ENCODE results near the gene CENPC. TPM values are rescaled to one million over a fixed set of nuclear protein-coding genes. Genes with fewer than 3 reads are reported as not detected.
"Not testable (repeated sequence)": the region's sequence is repeated elsewhere in the genome, so short reads cannot be mapped to it uniquely, and the experiment has no call there.

CENPC gene
- total RNA-seq, 1 donor from 2014 or later: 7.3 TPM

DNA sequence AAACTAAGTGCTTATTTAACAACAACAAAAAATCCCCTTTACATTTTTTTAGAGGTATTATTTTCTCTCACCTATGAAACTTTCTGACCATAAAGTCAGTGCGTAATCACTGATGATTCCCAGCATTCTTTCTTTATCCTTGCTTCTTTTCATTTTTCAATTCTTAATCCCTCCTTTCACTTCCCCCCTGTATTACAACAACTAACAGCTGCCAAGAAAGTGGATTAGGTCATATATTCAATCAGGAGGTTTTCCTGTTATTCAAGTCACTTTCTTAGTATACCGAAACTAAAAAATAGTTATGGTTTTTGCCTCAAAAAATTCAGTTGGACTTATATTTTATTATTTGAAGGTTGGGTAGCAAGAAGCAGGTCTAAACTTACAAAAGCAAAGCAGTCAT, 11.1 kb upstream of the CENPC start:
- ATAC-seq (no peak), DNase-seq (ENCODE audit: missing footprints) (no peak)
- intact Hi-C loops (cut with DNase I): no loop called here

DNA sequence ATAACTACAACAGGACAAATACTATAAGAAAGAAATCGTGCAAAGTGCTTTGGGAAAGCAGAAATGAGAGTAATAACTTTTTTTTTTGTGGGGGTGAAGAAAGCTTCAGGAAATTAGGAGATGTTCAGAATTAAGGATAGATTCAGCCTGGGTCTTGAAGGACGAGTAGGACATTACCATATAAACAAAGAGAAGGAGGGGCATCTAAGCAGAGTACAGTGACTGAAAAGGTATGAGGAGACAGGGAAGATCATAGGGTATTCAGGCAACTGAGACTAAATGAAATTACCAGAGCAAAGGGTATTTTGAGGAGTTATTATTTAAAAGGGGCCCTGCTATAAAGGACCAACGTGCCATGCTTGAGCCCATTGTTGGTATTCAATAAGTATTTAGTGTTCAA, 10.1 kb upstream of the CENPC start:
- intact Hi-C loops (cut with DNase I): no loop called here
- no peak for ATAC-seq

DNA sequence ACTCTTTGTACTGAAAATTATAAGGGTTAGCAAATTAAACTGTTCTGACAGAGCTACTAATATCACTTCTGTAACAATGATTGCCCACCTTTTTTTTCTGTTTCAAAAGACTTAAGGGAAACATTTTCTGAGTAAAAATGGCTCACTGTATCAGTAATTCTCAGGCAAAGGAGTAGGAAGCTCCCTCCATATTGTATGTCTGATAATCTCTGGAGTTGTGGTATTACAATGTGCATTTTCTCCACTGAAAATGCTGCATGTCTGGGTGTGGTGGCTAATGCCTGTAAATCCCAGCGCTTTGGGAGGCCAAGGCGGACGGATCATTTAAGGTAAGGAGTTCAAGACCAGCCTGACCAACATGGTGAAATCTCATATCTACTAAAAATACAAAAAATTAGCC, 8.8 kb upstream of the CENPC start:
- DNase-seq (ENCODE audit: missing footprints): no peak
- intact Hi-C loops (cut with DNase I): no loop called here
- no peak for ATAC-seq

More for the DNA sequence above, 10.1 kb upstream of the CENPC start:
- DNase-seq (ENCODE audit: missing footprints): no peak

DNA sequence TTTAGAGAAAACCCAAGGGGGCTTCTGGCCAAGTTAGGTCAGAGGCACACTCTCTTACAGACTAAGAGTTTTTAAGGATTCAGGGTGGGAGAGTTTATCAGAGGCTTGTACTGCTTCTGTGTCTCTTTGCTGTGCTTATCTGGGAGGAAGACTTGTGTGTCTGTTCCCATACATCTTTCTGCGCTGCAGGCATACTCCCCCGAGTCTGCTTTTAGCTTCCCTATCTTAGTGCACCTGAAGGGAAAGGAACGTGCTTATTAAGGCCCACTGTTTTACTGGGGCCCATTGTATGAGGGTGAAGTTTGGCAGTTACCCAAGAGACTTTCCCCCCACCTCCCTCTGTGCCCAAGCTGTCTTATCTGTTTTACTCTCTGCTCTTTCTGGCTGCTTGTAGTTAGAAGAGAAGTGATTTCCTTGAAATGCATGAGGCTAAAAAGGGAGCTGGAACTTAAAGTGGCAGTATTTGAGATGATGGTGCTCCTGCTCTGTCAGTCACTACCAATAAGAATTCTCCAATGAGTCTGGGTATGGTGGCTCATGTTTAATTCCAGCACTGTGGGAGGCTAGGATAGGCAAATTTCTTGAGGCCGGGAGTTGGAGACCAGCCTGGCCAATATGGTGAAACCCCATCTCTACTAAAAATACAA, 7.0 kb upstream of the CENPC start:
- intact Hi-C loops (cut with DNase I); DNase-seq (ENCODE audit: missing footprints); ATAC-seq: not testable (repeated sequence)

DNA sequence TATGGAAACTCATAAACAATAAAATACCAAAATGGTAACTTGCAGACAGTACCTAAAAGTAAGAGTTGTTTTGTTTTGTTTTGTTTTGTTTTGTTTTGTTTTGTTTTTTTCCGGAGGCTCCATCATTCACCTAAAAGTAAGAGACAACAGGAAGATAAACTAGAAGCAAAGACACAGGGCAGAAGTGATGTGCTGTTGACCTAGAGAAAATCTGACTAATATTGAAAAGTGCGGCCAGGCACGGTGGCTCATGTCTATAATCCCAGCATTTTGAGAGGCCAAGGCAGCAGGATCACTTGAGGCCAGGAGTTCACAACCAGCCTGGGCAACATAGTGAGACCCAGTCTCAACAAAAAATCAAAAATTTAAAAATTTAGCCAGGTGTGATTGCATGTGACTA, 5.6 kb upstream of the CENPC start:
- ATAC-seq: no peak
- no peak for DNase-seq (ENCODE audit: missing footprints)
- intact Hi-C loops (cut with DNase I): no loop called here

DNA sequence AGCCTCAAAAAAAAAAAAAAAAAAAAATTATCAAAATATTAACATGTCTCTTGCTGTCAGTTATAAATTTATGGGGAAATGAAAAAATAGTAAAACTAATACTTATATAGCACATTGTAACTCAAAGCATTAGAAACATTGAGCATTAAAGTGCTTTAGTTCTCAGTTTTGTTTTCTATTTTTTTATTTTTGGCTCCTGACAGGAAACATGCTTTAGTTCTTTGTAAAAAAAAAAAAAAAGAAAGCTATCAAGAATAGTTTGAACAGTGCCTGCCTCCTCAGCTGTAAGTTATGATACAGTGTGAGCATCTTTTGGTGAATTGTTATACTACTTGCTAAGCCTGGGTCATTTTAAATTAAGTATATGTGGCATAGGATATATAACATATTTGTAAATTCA, 5.1 kb upstream of the CENPC start:
- ATAC-seq (no peak), DNase-seq (ENCODE audit: missing footprints) (no peak)
- intact Hi-C loops (cut with DNase I): no loop called here

DNA sequence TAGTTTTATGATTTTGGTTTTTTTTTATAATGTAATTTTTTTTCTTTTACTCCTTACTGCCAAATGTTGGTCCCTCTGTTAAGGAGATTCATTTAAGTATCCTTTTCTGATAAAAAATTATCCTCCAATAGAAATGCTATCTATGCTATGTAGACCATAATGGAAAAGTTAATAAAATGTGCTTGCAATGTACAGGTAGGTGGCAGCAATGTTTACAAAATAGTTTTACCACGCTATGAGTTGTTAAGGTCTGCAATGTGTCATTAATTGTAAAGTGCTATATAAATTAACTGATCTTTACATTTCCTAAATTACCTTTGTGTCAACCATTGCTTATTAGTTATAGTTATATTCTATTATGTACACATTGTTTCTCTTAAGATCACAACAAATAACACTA, 3.8 kb upstream of the CENPC start:
- DNase-seq (ENCODE audit: missing footprints) (no peak), ATAC-seq (no peak)
- intact Hi-C loops (cut with DNase I): loop anchor here (5.0 to 10.0 kb wide), 2 partner anchors 628 to 796 kb away; no protein-coding TSS in a partner anchor

DNA sequence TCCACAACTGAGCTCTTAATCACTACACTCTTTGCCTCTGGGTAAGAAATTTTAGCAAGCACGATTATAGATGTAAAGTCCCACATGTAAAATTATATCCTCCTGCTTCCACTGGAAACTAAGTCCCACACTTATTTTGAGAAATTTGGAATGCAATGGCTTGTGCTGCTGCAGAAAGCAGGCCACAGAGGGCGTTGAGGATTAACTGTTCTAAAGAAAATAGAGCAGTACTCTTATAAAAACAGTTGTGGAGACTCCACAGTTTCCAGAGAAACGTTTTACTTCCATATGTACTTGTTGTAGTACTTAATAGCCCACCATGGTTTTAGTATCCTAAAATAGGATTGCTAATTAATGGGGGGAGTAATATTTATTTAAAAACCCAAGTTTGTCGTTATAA, 1.7 kb upstream of the CENPC start:
- intact Hi-C loops (cut with DNase I): loop anchor here (5.0 to 10.0 kb wide), 2 partner anchors 630 to 798 kb away; no protein-coding TSS in a partner anchor
- ATAC-seq: no peak

DNA sequence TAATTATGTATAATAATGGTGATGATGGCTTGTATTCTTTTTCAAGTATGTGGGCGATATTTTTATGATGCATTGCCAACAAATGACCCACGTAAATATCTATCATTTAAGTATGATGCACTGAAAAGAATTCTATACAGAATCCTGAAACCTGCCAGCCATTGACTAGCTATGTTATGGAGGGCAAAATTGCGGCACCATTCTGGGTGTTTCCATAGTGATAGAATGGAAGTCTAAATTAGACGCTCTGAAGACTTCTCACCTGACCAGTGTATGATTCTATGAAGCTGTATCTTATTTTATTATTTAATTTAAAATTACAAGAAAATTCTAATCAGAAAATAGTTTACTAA, 677 bp upstream of the CENPC start:
- DNase-seq (ENCODE audit: missing footprints): no peak
- intact Hi-C loops (cut with DNase I): loop anchor here (5.0 to 10.0 kb wide), 2 partner anchors 631 to 799 kb away; no protein-coding TSS in a partner anchor
- ATAC-seq: no peak

More for the DNA sequence above, 1.7 kb upstream of the CENPC start:
- no peak for DNase-seq (ENCODE audit: missing footprints)

DNA sequence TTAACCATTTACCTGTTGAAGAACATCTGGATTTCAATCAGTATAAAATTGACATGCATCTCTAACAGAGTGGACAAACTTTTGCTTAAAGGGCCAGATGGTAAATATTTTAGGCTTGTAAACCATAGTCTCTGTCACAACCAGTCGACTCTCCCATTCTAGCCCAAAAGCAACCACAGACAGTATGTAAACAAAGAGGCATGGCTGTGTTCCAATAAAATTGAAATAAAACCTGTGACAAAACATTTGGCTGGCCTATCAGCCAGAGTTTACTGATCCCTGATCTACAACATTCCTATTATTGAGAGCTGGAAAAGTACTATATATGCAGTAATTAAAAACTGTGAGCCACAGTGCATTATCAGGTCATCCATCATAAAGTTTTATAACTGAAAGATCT, 3.2 kb downstream of the CENPC start:
- ATAC-seq (no peak), DNase-seq (ENCODE audit: missing footprints) (no peak)
- intact Hi-C loops (cut with DNase I): loop anchor here (10.0 kb wide), 1 partner anchor 803 kb away; no protein-coding TSS in a partner anchor

DNA sequence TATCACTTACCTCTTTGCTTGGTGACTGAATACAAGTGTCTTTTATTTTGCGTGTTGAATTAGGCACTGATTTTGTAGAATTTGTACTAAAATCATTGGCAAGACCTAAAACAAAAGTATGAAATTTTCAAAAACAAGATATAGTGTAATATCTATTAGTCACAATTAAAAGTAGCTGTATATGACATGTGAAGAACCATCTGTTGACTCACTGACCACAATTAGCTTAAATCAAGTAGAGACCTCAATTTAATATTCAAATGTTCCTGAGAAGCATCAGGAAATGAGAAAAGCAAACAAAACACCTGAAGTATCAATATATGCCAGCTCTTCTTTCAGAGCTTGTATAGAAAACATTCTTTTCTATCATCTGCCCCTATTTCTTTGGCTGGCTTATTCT, 5.5 kb downstream of the CENPC start:
- DNase-seq (ENCODE audit: missing footprints) (no peak), ATAC-seq (no peak)
- intact Hi-C loops (cut with DNase I): loop anchor here (10.0 kb wide), 1 partner anchor 805 kb away; no protein-coding TSS in a partner anchor

DNA sequence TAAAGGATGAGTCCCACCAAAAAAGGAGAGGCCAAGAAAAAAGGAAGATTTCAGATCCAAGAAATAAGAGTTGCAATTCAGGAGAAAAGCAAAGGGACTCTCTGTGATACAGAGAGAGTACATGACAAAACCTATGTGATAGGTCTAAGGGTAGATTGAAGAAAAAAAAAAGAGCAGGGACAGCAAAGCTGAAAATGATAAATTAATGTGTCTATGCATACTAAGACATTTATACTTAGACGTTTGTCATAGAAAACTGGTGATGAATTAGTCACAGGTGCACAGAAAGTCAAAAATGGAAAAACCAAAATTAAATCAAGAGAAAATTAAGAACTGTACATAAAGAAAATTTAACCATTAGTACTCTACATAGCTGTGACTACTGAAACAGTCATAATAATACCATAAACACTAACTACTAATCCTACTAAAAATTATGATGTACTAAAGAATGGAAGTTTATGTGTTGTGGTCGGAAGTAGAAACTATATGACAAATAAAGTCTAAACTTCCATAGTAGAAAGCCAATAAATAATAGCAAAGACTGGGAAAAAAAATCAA, 9.9 kb downstream of the CENPC start:
- ATAC-seq (no peak), DNase-seq (ENCODE audit: missing footprints) (no peak)
- intact Hi-C loops (cut with DNase I): no loop called here

DNA sequence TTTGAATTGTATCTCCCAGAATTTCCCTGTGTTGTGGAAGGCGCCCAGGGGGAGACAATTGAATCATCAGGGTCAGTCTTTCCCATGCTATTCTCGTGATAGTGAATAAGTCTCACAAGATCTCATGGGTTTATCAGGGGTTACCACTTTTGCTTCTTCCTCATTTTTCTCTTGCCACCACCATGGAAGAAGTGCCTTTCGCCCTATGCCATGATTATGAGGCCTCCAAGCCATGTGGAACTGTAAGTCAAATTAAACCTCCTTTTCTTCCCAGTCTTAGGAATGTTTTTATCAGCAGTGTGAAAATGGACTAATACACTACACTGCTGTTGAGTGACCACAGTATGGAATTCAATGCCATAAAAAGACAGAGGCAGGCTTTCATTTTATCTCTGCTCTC, 12.2 kb downstream of the CENPC start:
- no peak for ATAC-seq
- intact Hi-C loops (cut with DNase I): no loop called here
- DNase-seq (ENCODE audit: missing footprints): no peak

DNA sequence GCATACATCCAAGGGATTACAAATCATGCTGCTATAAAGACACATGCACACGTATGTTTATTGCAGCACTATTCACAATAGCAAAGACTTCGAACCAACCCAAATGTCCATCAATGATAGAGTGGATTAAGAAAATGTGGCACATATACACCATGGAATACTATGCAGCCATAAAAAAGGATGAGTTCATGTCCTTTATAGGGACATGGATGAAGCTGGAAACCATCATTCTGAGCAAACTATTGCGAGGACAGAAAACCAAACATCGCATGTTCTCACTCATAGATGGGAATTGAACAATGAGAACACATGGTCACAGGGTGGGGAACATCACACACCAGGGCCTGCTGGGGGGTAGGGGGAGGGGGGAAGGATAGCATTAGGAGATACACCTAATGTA, 12.9 kb downstream of the CENPC start:
- not testable (repeated sequence) for ATAC-seq; DNase-seq (ENCODE audit: missing footprints)

DNA sequence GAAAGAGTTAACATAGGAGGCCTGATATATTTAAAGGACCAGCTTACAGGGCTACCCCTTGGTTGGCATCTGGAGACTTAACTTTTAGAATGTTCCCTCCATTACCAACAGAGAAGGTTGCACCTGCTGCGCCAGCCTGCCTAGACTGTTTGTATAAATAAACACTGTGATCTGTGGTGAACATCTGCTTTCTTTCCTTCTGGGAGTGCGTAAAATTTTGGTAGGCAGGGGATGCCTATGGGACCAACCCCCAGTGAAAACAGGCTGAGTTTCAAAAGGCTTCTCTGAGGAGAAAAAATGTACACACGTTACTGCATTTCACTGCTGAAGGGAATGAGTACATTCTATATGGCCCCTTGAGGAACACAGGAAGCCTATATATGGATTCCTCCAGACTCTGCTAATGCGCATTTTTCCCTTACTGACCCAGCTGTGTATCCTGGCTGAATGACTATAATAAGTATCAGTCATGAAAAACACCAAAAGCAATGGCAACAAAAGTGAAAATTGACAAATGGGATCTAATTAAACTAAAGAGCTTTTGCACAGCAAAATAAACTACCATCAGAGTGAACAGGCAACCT, 13.8 kb downstream of the CENPC start:
- no peak for ATAC-seq
- intact Hi-C loops (cut with DNase I): no loop called here
- no peak for DNase-seq (ENCODE audit: missing footprints)

More for the DNA sequence above, 12.9 kb downstream of the CENPC start:
- intact Hi-C loops (cut with DNase I): not testable (repeated sequence)

DNA sequence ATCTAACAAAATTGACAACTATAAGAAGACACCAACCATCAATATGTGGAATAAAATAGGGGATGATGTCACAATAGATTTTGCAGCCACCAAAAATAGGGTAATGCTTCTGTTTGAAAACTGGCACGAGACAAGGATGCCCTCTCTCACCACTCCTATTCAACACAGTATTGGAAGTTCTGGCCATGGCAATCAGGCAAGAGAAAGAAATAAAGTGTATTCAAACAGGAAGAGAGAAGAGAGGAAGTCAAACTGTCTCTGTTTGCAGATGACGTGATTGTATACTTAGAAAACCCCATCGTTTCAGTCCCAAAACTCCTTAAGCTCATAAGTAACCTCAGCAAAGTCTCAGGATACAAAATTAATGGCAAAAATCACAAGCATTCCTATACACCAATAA, 21.2 kb downstream of the CENPC start:
- DNase-seq (ENCODE audit: missing footprints); ATAC-seq; intact Hi-C loops (cut with DNase I): not testable (repeated sequence)

DNA sequence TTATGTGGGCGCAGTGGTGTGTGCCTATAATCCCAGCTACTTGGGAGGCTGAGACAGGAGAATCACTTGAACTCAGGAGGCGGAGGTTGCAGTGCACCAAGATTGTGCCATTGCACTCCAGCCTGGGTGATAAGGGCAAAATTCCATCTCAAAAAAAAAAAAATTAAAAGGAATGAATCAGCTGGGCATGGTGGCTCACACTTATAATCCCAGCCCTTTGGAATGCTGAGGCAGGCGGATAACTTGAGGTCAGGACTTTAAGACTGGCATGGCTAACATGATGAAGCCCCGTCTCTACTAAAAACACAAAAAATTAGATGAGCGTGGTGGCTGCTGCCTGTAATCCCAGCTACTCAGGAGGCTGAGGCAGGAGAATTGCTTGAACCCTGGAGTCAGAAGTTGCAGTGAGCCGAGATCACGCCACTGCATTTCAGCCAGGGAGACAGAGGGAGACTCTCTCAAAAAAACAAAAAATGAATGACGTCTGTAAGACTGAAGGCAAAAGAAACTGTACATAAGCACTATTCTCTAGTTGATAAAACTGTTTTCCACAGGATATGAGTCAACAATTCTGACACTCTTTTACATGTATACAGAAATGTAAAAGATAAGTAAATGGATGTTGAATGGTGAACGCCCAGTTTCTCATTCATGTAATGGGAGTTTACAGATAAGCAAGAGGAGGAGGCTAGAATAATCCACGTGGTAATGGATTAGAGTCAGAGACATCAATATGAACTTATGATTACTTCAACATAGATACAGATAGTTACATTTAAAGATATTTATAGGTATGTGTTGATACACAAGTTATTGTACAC, 22.2 kb downstream of the CENPC start:
- intact Hi-C loops (cut with DNase I): no loop called here
- ATAC-seq (no peak), DNase-seq (ENCODE audit: missing footprints) (no peak)

DNA sequence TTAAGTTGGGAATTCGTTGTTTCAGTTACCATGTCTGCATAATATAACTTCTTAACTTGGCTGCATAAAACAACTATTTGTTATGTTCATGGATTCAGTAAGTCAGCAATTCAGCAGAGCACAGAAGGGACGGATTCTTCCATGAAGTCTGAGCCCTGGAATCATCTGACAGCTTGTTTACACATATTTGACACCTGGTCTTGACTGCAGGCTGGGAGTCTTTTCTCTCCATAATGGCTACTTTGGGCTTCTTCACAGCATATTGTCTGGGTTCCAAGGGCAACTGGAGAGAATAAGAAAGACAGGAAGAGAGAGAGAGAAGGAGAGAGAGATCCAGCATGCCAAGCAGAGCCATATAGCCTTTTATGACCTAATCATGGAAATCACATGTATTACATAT, 23.1 kb downstream of the CENPC start:
- no peak for ATAC-seq

DNA sequence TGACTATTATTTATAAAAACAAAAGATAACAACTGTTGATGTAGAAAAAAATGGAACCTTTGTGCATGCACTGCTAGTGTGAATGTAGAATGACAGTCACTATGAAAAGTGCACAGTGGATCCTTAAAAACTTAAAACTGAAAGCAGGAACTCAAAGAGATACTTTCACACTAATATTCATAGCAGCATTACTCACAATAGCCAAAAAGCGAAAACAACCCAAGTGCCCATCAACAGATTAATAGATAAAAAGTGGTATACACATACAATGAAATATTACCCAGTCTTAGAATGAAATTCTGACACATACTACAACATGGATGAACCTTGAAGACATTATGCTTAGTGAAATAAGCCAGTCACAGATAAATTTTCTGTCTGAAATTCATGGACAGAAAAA, 23.8 kb downstream of the CENPC start:
- intact Hi-C loops (cut with DNase I): no loop called here
- ATAC-seq (no peak), DNase-seq (ENCODE audit: missing footprints) (no peak)

More for the DNA sequence above, 23.1 kb downstream of the CENPC start:
- intact Hi-C loops (cut with DNase I): no loop called here
- DNase-seq (ENCODE audit: missing footprints): no peak
